SKM-1 treated with dmso at 0.1 percent for 144 hours (cell line): ENCODE results near the gene KCNN3.
A peak's percentile ranks its signal among the peaks of the same experiment; 100 is the strongest.

Experiments used
- DNase-seq: peaks from one replicate; lab custom pipeline; 2025; ENCODE audit not compliant: unreplicated experiment; lab: John Stamatoyannopoulos, UW

Gene KCNN3

DNA sequence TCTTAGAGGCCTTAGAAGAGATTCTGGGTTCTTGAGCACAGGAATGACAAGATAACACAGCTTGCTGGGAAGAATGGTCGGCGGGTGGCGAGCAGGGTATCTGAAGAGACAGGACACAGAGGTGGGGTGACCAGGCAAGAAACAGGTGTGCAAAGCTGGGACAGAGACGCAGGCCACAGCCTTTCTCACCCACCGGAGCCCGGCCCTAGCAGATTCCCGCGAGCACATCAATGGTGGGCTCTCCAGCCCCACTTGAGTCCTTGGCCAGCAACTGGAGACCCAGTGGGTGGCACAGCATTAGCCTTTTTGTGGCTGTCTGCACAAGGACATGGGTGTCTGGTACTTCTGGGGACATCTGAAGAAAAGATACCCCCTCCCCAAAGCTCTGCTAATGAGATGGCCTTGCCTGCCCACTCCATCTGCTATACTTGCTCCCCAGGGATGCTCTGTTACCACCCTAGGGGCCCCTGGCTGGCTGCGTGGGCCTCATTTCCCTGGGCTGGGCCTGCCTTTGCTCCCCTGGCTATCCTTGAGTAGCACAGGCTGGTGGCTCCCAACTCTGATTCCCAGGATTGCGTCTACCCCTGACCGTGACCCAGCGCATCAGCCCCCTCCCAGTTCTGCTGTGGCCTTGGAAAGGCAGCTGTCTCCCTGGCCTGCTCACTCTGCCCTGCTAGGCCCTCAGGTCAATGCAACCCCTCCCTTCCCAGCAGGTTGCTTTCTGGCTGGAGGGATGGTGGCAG lies 134.8 kb downstream of the KCNN3 start:
- no peak for DNase-seq

DNA sequence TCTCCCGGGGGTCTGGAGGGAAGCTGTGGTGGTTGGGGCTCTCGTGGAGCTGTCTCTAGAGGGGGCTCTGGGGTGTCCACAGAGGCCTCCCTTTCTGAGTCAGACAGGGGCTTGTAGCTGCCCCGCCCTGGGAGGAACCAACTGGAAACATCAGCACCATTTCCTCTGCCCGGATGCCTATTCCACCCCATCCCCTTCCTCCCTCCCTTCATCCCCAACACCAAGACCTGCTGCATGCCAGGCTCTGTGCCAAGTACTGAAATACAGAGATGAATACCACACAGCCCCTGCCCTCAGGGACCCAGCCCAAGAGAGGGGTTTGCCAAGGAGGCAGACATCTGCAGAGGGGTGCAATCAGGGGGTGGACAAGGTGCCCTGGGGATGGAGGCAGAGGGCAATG lies 136.5 kb downstream of the KCNN3 start:
- no peak for DNase-seq

DNA sequence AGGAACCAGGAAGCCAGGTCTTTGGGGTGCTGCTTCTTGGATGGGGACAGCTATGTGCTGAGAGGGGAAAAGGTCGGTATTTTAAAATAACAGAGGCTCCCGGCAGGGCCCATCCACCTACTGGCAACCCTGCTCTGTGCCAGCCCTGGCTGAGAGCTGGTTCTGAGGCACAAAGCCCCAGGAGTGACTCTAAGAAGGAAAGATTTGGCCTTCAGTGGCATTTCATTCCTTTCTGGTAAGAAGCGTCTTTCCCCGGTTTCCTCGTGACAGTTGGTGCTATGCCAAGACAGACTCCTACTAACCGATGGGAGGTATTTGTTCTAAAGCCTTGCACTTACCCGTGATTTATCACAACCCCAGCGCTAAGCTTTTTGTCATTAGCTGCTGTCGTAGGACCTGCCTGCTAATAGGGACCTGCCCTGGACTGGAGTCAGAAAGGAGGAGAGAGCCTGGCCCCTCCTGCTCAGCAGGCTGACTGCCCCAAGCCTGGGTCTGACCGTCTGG lies 139.0 kb downstream of the KCNN3 start:
- DNase-seq: no peak

DNA sequence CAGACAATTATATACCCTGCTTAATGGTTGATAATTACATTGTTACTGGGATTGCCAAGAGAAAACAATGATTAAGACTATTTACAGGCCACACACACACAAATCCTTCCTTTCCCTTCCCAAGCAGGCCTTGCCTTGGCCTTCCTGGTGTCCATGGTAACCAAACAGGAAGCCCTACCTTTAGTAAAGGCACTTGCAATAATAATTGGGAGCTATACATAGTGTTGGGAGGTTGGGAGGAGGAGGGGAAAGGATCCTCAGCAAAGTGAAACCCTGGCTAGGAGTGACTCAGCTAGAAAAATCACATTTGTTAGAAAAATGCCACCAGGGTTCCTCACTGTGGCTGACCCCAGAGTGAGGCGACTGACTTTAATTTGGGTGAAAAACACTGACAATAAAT lies 139.8 kb downstream of the KCNN3 start:
- DNase-seq: no peak

DNA sequence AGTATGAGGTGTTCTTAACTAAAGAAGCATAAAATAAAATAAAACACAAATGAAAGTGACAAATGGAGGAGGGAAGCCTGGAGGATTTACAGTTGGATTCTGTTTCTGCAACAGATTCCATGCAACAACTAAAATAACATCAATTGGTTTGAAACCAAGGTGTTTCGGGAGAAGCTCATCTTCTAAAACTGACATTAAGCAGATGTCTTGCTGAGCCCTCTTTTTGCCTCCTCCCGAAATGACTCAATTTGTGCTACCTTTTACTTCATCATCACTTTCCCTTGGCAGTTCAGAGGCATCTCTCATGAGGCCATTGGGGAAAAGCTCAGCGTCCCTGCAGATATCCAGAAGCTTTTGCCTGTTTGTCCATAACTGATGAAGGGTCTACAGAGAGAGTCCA lies 140.5 kb downstream of the KCNN3 start:
- no peak for DNase-seq

DNA sequence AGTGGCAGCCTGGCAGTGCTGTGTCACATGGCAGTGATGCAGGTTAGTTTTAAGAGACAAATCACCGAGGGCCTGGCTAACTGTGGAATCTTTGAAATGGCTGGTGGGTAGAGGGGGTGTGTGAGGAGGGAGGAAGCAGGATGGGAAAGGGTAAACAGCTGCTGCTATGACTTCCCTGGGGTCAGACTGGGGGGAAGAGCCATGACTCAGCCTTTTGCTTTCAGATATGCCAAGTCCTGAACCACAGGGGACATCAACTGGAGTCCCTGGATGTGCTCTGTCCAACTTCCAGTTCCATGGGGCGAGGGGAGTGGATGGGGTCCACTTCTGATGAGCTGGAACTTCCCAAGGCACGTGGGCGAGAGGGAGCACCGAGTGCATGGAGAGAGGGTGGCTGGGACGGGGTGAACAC lies 141.0 kb downstream of the KCNN3 start:
- DNase-seq: no peak

DNA sequence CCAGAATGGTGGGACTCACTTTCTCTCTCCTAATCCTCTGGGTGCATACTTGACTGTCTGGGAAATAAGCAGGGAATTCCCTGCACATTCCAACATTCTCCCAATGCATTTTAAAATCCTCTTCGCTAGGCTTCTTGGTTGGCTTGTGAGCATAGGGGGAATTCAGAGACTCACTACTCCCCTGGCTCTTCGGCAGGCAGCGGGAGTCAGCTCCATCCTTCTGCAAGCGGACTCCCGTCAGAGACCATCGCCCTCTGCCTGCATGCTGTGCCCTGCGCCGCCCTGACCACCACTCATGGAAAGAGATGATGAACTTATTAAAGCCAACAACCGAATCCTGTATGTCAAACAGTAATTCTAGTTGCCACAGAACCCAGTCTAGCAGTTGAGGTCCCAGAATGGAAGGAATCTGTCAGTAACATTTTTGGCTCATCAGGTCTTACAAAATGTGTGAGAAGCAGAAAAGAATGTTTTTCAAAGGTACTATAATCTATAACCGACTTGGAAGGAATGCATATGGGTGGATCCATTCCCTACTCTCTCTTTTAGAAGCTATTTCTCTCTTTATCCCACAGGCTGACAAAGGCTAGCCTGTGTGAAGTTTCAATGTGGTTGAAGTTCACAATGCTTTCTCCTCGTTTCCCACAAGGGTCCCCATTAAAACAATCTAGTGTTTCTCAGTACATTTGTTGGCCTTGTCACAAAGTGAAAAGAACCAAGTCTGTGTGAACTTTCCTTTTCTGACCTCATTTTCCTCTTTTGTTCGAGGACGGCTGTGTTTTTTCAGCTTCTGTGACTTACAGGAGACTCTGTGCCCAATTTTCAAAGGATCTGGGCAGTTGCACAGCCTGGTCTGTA lies 143.0 kb downstream of the KCNN3 start:
- no peak for DNase-seq

DNA sequence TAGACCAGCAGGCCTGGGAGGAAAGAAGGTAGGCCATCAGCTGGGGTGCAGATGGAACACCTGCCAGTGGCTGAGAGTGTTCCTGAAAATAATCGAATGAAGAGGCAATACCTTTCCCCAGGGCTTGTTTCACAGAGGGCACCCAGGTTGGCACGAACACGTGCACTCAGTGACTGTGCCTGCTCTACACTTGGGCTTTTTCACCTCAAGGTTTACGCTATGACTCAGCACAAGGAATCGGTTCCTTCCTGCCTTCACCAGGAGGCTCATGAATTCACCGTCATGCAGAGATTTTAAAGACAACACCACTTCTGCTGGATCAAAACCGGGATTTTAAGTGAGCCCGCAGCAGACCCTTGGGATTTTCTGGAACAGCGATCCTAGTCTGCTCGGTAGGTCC lies 143.6 kb downstream of the KCNN3 start:
- DNase-seq: no peak

DNA sequence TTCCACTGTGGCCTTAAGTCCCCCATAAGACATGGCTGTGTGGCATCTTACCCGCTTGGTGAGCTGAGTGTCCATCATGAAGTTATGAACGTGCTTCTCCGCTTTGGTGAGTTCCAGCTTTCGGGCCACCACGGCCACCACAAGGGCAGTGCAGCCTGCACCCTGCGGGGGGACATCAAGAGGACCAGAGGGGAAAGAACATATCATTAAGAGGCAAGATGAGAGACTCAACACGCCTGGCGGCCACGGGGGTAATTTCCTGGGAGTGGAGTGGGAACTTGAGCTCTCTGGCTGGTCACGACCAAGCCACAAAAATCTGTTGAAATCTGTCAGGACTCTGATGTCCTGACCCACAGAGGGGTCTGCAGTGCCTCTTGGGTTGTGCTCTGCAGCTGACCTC lies 144.2 kb downstream of the KCNN3 start:
- DNase-seq: no peak

DNA sequence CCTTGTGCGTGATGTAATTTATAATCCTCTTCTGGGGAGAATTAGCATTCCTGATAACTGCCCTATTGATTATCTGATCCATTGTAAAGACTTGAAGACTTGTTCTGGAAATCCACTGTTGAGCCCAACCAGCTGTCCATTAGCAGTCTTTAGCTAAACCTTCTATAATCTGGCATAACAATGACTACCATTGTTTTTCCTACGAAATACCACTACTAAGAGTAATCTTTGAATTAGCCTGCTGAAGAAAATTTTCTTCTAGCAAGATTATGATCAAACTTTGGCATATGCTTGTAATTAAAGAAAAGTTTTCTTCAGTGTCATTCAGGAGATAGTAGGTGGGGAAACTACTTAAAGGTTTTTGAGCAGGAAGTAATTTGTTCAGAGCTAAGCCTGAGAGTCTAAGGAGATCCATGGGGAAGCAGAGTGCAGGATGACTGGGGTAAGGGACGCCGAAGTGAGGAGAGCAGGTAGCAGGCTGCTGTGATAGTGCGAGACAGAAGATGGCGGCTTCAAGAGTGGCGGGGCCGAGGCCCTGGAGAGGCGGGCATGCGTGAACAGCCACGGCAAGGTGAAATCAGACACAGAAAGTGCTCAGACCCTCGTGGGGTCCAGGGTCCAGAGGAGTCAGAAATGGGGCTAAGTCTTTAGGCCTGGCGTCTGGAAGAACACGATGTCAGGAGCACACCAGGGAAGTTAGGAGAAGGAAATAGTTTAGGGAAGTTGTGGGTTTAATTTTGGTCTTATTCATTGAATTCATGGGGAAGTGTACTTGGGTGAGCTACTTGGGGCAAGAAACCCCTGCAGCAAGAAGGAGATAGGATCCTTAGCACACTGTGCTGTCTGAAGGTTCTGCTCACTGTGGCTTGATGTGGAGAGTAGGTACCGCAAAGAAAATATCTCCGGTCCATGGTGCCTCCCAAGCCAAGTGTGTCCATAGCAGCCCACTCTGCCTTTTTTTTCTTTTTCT lies 149.5 kb downstream of the KCNN3 start:
- peak; percentile 99 for DNase-seq

DNA sequence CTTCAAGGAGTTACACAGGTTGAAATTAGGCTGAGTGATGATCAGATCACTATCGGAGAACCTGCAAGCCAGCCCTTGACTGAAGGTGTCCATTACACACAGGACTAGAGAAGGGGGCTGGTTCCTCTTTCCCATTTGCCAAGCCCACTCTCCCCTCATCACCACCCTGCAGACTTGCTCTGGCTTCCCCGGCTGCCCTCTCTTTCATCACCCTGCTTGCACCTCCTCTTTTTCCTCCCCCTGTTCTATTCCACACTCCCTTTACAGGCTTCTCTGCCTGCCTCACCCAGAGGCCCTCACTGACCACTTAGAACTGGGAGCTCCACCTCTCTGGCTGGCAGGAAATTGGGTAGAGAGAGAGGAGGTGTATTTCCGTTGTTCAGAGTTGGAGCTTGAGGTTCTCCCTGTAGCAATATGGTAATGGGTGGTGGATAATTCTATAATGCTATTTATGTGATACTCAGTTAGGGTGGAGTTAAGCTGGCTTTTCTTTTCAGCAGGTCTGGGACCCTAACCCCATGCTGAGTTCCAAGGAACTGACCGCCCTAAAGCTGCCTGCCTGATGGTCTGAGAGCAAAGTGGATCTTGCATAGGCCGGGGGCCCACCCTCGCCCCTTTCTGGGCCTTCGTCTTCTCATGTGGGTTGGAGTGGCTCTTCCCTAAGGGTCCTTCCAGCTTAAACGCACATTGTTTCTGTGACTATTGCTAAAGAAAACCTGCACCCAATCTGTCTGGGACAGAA lies 150.3 kb downstream of the KCNN3 start:
- peak; percentile 58 for DNase-seq

DNA sequence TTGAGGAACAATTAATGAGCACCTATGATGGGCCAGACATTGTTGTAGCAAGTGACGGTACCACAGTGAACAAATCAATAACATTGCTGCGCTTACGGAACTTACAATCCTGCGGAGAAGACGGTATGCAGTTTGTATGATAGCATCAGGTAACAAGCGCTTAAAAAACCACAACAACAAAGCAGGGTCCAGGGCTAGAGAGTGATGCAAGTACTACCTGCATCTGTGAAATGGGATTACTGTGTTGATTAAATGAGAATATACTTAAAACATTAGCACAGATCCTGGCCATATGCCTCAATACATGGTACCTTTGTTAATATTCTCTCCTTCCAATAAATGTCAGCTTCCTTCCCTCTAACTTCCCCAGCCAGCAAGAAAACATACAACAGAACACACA lies 151.5 kb downstream of the KCNN3 start:
- no peak for DNase-seq

DNA sequence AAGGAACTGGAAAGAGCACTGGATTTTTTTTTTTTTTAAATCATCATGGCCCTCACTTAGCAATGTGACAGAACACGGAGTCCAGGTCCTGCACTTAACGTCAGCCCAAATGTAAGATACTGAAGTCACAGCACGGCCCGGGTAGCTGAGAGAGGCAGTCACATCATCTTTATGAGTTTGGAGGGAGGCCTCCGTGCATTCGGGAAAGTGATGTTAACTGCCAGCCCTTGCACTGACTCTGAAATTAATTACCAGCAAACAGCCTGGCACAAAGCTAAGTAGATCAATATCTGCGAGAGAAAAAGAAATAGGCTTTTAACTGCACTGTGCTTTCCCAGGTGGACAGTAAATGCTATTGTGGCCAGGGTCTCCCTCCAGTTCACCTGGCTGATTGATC lies 152.6 kb downstream of the KCNN3 start:
- DNase-seq: no peak

DNA sequence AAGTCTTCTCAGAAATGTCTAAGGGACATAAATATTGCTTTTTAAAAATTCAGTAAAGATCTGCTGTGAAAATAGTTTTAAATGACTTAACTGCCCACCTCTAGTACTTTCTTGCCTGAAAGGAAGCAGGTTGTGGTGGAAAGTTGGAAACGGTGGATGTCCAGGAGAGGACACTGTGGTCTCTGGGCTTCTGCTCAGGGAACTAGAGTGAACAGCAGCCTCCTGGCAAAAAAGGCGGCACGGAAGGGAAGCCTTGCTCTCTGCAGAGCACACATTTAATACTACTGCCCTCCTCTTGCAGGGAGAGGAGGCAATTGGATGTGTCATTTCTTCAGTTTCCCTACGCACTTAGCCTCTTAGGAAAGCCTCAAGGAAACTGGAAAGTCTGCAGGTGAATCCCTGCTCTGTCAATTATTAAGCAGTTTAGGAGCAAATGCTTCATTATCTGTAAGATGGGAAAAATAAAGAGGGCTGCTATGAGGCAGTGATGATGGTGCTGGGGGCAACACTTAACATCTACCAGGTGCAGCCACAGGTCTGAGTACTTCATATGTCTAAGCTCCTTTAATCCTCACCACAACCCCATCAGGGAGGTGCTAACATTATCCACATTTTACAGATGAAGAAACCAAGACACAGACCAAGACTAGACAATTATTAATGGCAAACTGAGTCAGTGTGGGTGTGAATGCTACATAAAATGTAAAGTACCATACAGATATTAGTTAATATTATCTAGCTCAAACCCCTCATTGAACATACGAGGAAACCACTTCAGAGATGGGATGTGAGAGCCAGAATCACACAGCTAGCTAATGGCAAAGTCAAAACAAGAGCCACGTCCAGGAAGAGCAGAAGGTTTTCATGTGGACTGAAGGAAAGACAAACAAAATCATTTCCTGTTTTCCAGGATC lies 153.2 kb downstream of the KCNN3 start:
- DNase-seq: no peak

DNA sequence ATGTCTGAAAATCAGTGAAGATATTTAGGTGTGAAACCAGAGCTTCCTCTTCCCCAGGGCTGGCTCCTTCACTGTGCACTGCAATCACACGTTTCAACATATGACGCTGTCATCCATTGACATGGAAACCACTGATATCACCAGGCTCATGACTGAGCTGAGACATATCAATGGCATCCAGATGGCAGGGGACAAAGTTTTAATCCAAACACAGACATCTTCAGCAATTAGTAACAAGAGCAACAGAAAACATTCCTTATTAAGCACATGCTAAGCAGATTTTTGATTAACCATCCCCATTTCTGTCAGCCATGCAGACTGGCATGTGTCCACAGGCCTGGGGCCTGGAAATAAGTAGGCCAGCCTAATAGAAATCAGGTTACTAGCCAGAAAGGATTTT lies 154.1 kb downstream of the KCNN3 start:
- peak; percentile 88 for DNase-seq

DNA sequence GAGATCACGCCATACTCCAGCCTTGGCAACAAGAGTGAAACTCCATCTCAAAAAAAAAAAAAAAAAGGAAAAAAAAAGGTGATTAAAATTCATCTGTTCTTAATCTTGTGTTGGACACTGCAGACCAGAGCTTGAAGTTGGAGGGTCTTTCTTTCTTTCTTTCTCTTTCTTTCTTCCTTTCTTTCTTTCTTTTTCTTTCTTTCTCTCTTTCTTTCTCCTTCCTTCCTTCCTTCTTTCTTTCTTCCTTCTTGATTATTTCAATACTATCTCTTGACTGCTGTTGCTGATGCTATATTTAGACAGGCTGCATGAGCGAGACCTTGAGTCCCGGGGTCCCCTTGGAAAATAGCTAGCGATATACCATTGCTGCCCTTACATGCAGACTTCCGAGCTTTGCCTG lies 154.7 kb downstream of the KCNN3 start:
- no peak for DNase-seq

DNA sequence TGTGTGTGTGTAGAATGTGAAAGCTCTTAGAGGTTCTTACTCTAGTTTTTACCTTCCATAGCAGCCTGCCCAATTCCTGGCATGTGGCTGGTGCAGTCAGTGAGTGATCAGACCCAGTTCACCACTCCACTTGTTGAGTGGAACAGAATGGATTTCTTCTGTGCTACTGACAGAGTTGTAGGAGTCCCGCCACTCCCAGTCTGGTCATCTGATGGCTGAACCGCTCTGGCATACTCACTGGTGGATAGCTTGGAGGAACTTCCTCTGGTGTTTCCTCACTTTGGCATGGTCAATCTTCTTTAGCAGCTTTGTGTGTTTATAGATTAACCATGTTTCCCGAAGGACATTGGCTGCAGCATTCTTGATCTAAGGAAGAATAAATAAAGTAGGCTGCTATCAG lies 155.4 kb downstream of the KCNN3 start:
- DNase-seq: peak; percentile 90

DNA sequence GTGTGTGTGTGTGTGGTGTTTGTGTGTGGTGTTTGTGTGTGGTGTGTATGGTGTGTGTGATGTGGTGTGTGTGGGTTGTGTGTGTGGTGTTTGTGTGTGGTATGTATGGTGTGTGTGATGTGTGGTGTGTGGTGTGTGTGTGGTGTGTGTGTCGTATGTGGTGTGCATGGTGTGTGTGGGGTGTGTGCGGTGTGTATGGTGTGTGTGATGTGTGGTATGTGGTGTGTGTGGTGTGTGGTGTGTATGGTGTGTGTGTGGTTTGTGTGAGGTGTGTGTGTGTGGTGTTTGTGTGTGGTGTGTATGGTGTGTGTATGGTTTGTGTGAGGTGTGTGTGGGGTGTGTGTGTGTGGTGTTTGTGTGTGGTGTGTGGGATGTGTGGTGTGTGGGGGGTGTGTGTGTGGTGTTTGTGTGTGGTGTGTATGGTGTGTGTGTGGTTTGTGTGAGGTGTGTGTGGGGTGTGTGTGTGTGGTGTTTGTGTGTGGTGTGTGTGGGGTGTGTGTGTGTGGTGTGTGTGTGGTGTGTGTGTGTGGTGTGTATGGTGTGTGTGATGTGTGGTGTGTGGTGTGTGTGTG lies 155.9 kb downstream of the KCNN3 start:
- DNase-seq: no peak

DNA sequence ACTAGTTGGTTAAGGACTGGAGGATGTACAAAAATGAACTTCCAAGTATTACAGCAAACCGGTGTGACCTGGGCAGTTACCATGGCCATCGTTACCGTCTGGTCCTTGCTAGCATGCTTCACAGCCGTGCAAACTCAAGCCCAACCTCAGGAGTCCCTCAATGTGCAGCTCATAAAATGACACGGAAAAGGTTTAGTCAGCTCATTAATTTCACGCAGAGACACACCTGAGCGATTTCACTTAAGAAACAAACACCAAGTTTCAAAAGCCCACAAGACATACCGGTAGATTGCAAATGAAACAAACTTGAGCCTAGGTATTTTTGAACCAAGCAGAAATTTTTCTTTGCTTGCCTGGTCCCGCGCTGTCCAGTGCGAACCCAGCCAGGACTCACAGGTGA lies 157.1 kb downstream of the KCNN3 start:
- DNase-seq: no peak
